GM19372 (cell line): ENCODE data around the gene DNAH12.

Experiments
- ATAC-seq: cut with Tn5 transposase; IDR thresholded peaks from one replicate; pipeline ENCODE4 v1.9.1; 2021; ENCODE audit warnings: mild to moderate bottlenecking, low read depth, moderate library complexity; ENCODE audit not compliant: unreplicated experiment

Gene DNAH12

GRCh38 chr3:57261119-57261518 lies 283.0 kb downstream of the DNAH12 start:
- no peak for ATAC-seq

GRCh38 chr3:57257678-57258077 lies 286.5 kb downstream of the DNAH12 start:
- ATAC-seq: no peak

GRCh38 chr3:57256844-57257243 lies 287.3 kb downstream of the DNAH12 start:
- ATAC-seq: no peak

- no peak for ATAC-seq
Observed at GRCh38 chr3:57252404-57252803, 291.7 kb downstream of the DNAH12 start.

- ATAC-seq: no peak
Observed at GRCh38 chr3:57244946-57245345, 299.2 kb downstream of the DNAH12 start.
